Measurements from ENCODE around the gene RASA2.

DNA sequence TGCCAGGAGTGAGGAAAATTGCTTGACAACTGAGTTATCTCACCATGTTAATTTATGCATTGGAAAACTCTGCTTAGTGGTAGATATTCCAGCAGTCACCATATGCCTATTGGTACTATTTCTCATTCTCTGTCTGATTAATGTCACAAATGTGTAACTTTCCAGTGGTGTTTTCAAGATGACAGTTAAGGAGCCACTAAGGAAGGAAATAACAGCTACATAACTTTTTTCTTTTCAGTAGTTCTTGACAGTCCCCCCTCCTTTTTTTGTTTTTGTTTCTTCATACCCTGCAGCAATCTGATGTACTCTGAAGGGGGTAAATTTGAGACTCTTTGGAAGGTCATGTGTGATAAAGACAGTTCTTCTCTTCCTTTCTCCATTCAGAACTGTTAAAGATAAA is 13.1 kb downstream of the RASA2 start:
- TF ChIP-seq, protein P1, sequence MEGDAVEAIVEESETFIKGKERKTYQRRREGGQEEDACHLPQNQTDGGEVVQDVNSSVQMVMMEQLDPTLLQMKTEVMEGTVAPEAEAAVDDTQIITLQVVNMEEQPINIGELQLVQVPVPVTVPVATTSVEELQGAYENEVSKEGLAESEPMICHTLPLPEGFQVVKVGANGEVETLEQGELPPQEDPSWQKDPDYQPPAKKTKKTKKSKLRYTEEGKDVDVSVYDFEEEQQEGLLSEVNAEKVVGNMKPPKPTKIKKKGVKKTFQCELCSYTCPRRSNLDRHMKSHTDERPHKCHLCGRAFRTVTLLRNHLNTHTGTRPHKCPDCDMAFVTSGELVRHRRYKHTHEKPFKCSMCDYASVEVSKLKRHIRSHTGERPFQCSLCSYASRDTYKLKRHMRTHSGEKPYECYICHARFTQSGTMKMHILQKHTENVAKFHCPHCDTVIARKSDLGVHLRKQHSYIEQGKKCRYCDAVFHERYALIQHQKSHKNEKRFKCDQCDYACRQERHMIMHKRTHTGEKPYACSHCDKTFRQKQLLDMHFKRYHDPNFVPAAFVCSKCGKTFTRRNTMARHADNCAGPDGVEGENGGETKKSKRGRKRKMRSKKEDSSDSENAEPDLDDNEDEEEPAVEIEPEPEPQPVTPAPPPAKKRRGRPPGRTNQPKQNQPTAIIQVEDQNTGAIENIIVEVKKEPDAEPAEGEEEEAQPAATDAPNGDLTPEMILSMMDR (IDR thresholded peaks at IDR 0.05), result no peak
- TF ChIP-seq POLR2AphosphoS5 (IDR thresholded peaks at IDR 0.05) (no peak), POLR2A (IDR thresholded peaks at IDR 0.05) (no peak), EP300 (IDR thresholded peaks at IDR 0.05; ENCODE audit: low read depth) (no peak)

Data from transverse colon (tissue), 4 donors.